H9 (cell line): Measurements from ENCODE around the gene TEX11. TPM values are rescaled to one million over a fixed set of nuclear protein-coding genes. Genes with fewer than 3 reads are reported as not detected.

ENCODE experiments used
- DNase-seq: peaks from one replicate; pipeline ENCODE4 v3.0.0-alpha.2; 2017
- H2AFZ ChIP-seq: one replicate; pipeline ENCODE4 v1.6.1; 2013; ENCODE audit warnings: mild to moderate bottlenecking, low read length, control low read depth, moderate library complexity
- H2AK5ac ChIP-seq: 2 replicates; pipeline ENCODE4 v1.6.1; 2013; ENCODE audit warnings: low read length, control low read depth, mixed read lengths; ENCODE audit not compliant: insufficient read length
- H2BK120ac ChIP-seq: one replicate; pipeline ENCODE4 v1.6.1; 2013; ENCODE audit warnings: low read depth, mild to moderate bottlenecking, low read length, control low read depth, inconsistent platforms; ENCODE audit not compliant: poor library complexity, severe bottlenecking
- H2BK12ac ChIP-seq: 2 replicates; pipeline ENCODE4 v1.6.1; 2013; ENCODE audit warnings: low read length, control low read depth, mixed read lengths, low read depth; ENCODE audit not compliant: insufficient read length
- H2BK15ac ChIP-seq: 2 replicates; pipeline ENCODE4 v1.6.1; 2013; ENCODE audit warnings: low read depth, low read length, control low read depth
- H2BK20ac ChIP-seq: one replicate; pipeline ENCODE4 v1.6.1; 2013; ENCODE audit warnings: low read depth, mild to moderate bottlenecking, low read length, control low read depth, inconsistent platforms; ENCODE audit not compliant: poor library complexity, severe bottlenecking
- H2BK5ac ChIP-seq: 2 replicates; pipeline ENCODE4 v1.6.1; 2013; ENCODE audit warnings: low read length, control low read depth, mixed read lengths; ENCODE audit not compliant: insufficient read length
- H3K14ac ChIP-seq: 2 replicates; pipeline ENCODE4 v1.6.1; 2013; ENCODE audit warnings: low read length, control low read depth; ENCODE audit not compliant: insufficient read depth
- H3K18ac ChIP-seq: 2 replicates; pipeline ENCODE4 v1.6.1; 2013; ENCODE audit warnings: low read depth, mild to moderate bottlenecking, mixed read lengths, low read length, control low read depth; ENCODE audit not compliant: insufficient read length
- H3K23ac ChIP-seq: 2 replicates; pipeline ENCODE4 v1.6.1; 2013; ENCODE audit warnings: low read length, control low read depth, mixed read lengths, low read depth; ENCODE audit not compliant: insufficient read length
- H3K23me2 ChIP-seq: 2 replicates; pipeline ENCODE4 v1.6.1; 2013; ENCODE audit warnings: low read depth, mild to moderate bottlenecking, mixed read lengths, low read length, control low read depth; ENCODE audit not compliant: insufficient read length, poor library complexity, severe bottlenecking
- H3K27ac ChIP-seq: 2 replicates; pipeline ENCODE4 v1.5.1; 2013; ENCODE audit warnings: low read length, control low read depth, mixed read lengths, low read depth; ENCODE audit not compliant: insufficient read length
- H3K27me3 ChIP-seq: 2 replicates; pipeline ENCODE4 v1.6.1; 2013; ENCODE audit warnings: low read length, control low read depth, inconsistent platforms; ENCODE audit not compliant: insufficient read depth
- H3K4ac ChIP-seq: 2 replicates; pipeline ENCODE4 v1.6.1; 2013; ENCODE audit warnings: low read depth, mild to moderate bottlenecking, control low read depth, inconsistent platforms, low read length, moderate library complexity
- H3K4me1 ChIP-seq: 2 replicates; pipeline ENCODE4 v1.6.1; 2013; ENCODE audit warnings: low read length, control low read depth, inconsistent platforms; ENCODE audit not compliant: insufficient read depth
- H3K4me2 ChIP-seq: 2 replicates; pipeline ENCODE4 v1.6.1; 2013; ENCODE audit warnings: low read length, control low read depth, mixed read lengths; ENCODE audit not compliant: insufficient read length, insufficient read depth
- H3K56ac ChIP-seq: 2 replicates; pipeline ENCODE4 v1.6.1; 2013; ENCODE audit warnings: low read depth, mild to moderate bottlenecking, mixed read lengths, low read length, control low read depth; ENCODE audit not compliant: insufficient read length
- H3K79me1 ChIP-seq: 2 replicates; pipeline ENCODE4 v1.6.1; 2013; ENCODE audit warnings: low read depth, mild to moderate bottlenecking, moderate library complexity, low read length, control low read depth, inconsistent platforms; ENCODE audit not compliant: insufficient read depth, poor library complexity, severe bottlenecking
- H3K79me2 ChIP-seq: 2 replicates; pipeline ENCODE4 v1.6.1; 2013; ENCODE audit warnings: low read length, control low read depth, inconsistent platforms; ENCODE audit not compliant: insufficient read depth
- H3K9ac ChIP-seq: 2 replicates; pipeline ENCODE4 v1.6.1; 2013; ENCODE audit warnings: low read length, control low read depth, mixed read lengths; ENCODE audit not compliant: insufficient read length; ENCODE audit errors: extremely low read depth
- H3K9me3 ChIP-seq: one replicate; pipeline ENCODE4 v1.6.1; 2013; ENCODE audit warnings: low read depth, low read length, inconsistent platforms; ENCODE audit not compliant: control insufficient read depth
- H3T11ph ChIP-seq: one replicate; pipeline ENCODE4 v1.6.1; 2013; ENCODE audit warnings: mild to moderate bottlenecking, low read length, control low read depth, inconsistent platforms
- H4K20me1 ChIP-seq: one replicate; pipeline ENCODE4 v1.6.1; 2013; ENCODE audit not compliant: control insufficient read depth, insufficient read length, insufficient read depth
- H4K5ac ChIP-seq: 2 replicates; pipeline ENCODE4 v1.6.1; 2013; ENCODE audit warnings: low read depth, mild to moderate bottlenecking, mixed read lengths, low read length, control low read depth; ENCODE audit not compliant: insufficient read length
- H4K8ac ChIP-seq: replicated peaks from 2 replicates; pipeline ENCODE4 v1.6.1; 2013; ENCODE audit warnings: low read length, control low read depth, mixed read lengths, low read depth; ENCODE audit not compliant: insufficient read length
- H4K91ac ChIP-seq: 2 replicates; pipeline ENCODE4 v1.6.1; 2013; ENCODE audit warnings: low read depth, mild to moderate bottlenecking, moderate library complexity, mixed read lengths, low read length, control low read depth; ENCODE audit not compliant: insufficient read length
- H3K27ac Mint-ChIP-seq, 3 experiments: 2 replicates in 2 of 3; 3 replicates in 1 of 3; pipeline ENCODE4 v1.8.0; 2020 to 2021; ENCODE audit warnings: mixed read lengths in 3 of 3, mild to moderate bottlenecking in 1 of 3, moderate library complexity in 1 of 3
- H3K27me3 Mint-ChIP-seq: 2 replicates; pipeline ENCODE4 v1.8.0; 2021; ENCODE audit warnings: low read depth, mild to moderate bottlenecking, moderate library complexity, mixed read lengths
- H3K36me3 Mint-ChIP-seq, 3 experiments: 2 replicates in 2 of 3; 3 replicates in 1 of 3; pipeline ENCODE4 v1.8.0; 2020 to 2021; ENCODE audit warnings: low read depth in 3 of 3, mixed read lengths in 3 of 3; ENCODE audit not compliant: insufficient read depth in 1 of 3
- H3K4me1 Mint-ChIP-seq, 2 experiments: 2 replicates each; pipeline ENCODE4 v1.8.0; 2020; ENCODE audit warnings: mixed read lengths in 2 of 2
- H3K4me3 Mint-ChIP-seq, 2 experiments: 2 replicates in 1 of 2; 3 replicates in 1 of 2; pipeline ENCODE4 v1.8.0; 2020 to 2021; ENCODE audit warnings: mild to moderate bottlenecking in 2 of 2, mixed read lengths in 2 of 2, moderate library complexity in 1 of 2
- H3K9me3 Mint-ChIP-seq, 2 experiments: 2 replicates in 1 of 2; 3 replicates in 1 of 2; pipeline ENCODE4 v1.8.0; 2020; ENCODE audit warnings: mild to moderate bottlenecking in 2 of 2, mixed read lengths in 2 of 2, moderate library complexity in 1 of 2
- CTCF ChIP-seq: fragments of 200-600 bp; sonication (generic); conservative IDR thresholded peaks from 3 replicates; pipeline ENCODE4 v1.8.0; 2021; ENCODE audit warnings: antibody characterized with exemption, mild to moderate bottlenecking
- WGBS: extraction: QIAGEN DNeasy Blood & Tissue Kit; methylation state at CpG from one replicate; pipeline ENCODE4 v1.1.7; 2013; ENCODE audit warnings: missing lambda C conversion rate, low lambda C conversion rate, mixed read lengths; ENCODE audit not compliant: insufficient read length; ENCODE audit errors: extremely low coverage; 5-methylcytosine and 5-hydroxymethylcytosine counted together
- total RNA-seq: library from RNA; stranded (reverse); gene quantifications from 2 replicates; pipeline ENCODE4 v1.2.1, GENCODE V29; 2021

Gene TEX11
- total RNA-seq, 1 experiment from 2014 or later, result 0.22 TPM

GRCh38 chrX:70554523-70554922 lies 354.0 kb downstream of the TEX11 start:
- Histone ChIP-seq H2BK15ac (no peak overlapping the region), H3K23ac (no peak overlapping the region), H3K27me3 (no peaks in the 10 kb centered on the region), H2AFZ (no peak overlapping the region), H4K20me1 (no peaks in the 10 kb centered on the region), H2BK20ac (no peak overlapping the region), H4K8ac (no peak overlapping the region), H2AK5ac (no peak overlapping the region), H3K4me1 (no peaks in the 10 kb centered on the region), H3K56ac (no peak overlapping the region), H3K14ac (no peak overlapping the region), H2BK5ac (no peak overlapping the region), H3K23me2 (no peaks in the 10 kb centered on the region), H2BK12ac (no peak overlapping the region), H3T11ph (no peak overlapping the region), H3K9me3 (peaks cover 7% of the 10 kb centered on the region), H2BK120ac (no peak overlapping the region), H3K79me1 (no peaks in the 10 kb centered on the region), H3K4ac (no peak overlapping the region), H3K18ac (no peak overlapping the region), H3K9ac (no peak overlapping the region), H4K5ac (no peak overlapping the region), H3K79me2 (no peaks in the 10 kb centered on the region), H4K91ac (no peak overlapping the region), H3K27ac (no peak overlapping the region), H3K4me2 (no peak overlapping the region)
- H3K9me3 Mint-ChIP-seq, result peaks cover 38 to 63% of the 10 kb centered on the region in 2 experiments
- DNase-seq, result no peak
- H3K27ac Mint-ChIP-seq, result no peak overlapping the region
- H3K4me3 Mint-ChIP-seq, result no peak overlapping the region
- no peaks in the 10 kb centered on the region; the same call in 1 of the 2 replicates for H3K27me3 Mint-ChIP-seq
- 0 out of 3 replicates have a peak, but pooled peaks have one; percentile 4 for TF ChIP-seq CTCF
- H3K4me1 Mint-ChIP-seq, result no peaks in the 10 kb centered on the region
- no CpG with 5 or more reads among the region's 2 CpGs for WGBS
- H3K36me3 Mint-ChIP-seq, result no peaks in the 10 kb centered on the region
